ENCODE measurements around the gene LDHD.
"Not testable (repeated sequence)": the region's sequence is repeated elsewhere in the genome, so short reads cannot be mapped to it uniquely, and the experiment has no call there.

Gene LDHD

DNA sequence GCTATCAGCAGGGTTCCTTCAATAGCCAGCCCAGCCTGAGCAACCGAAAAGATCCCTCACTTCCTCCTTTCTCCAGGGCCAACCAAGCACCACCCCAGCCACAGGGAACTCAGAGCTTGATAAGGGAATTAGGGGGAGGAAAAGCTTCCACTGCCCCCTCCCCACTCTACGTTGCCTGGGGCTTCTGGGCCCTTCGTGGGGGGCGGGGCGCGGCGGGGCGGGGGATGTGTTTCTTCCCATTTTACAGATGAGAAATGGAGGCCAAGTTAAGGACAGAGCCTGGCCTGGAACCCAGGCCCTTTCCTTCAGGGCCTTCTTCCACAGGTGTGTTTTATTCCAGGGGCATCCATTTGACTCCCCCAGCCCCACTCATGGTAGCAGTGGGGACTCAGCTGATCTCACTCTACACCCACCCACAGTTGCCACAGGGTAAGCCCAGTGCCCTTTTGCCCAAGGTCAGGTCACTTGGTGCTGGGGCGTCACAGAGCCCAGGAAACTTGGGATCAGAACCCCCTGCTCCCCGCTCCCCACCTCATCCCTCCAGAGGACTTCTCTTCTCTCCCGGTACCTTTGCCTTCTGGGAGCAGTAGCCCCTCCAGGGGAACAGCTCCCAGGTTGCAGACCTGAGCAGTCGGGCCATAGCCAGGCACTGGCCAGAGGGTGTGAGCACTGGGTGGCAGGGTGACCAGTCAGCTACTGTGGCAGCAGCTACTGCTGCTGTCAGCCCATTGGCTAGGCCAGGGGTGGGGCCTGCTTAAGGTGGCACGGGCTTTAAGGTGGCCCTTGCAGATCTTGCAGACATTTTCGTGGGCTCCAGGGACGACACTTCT is at the start of gene LDHD:
Gene LDHD (minus strand): TSS at position 700 of the 830 bp plus-strand sequence. CDS start 60 bp downstream, at position 640.
- DNase-seq (ENCODE audit: low read depth), result no peak

DNA sequence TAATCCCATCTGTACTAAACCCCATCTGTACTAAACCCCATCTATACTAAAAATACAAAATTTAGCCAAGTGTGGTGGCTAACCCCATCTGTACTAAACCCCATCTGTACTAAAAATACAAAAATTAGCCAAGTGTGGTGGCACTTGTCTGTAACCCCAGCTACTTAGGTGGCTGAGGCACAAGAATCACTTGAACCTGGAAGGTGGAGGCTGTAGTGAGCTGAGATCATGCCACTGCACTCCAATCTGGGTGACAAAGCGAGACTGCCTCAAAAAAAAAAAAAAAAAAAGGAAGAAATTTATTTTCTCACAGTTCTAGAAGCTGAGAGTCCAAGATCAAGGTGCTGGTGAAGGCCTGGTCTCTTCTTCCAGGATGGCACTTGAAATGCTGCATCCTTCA is 43.8 kb upstream of the LDHD start:
- DNase-seq (ENCODE audit: low read depth), result no peak

DNA sequence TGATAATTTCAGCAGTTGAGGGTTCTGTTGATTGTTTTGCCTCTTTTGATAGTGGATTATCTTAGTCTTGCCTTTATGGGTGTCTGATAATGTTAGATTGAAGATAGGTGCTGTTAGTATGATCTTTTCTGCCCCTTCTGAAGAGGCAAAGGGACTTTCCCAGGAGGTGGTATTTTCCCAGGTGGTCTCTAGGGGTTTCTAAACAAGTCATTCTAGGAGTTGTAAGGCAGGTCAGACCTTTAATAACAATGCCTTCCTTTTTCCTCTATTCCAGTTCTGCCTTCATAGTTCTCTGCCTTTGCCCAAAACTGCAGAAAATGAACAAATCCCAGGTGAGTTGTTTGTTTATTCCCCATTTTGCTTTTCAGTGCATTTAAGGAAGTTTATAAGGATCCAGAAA is 36.1 kb upstream of the LDHD start:
- no peak for DNase-seq (ENCODE audit: low read depth)

DNA sequence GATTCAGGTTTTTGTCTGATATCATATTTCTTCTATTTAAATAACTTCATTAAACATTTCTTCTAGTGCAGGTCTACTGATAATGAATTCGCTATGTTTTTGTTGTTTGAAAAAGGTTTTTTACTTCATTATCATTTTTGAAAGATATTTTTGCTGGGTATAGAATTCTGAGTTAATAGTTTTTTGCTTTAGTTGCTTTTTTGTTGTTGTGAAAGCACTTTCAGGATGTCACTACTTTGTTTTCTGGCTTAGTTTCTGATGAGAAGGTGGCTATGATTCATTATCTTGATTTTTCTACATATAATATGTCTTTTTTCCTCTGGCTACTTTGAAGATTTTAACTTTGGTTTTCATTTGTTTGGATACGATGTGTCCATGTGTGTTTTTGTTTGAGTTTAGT is 35.2 kb upstream of the LDHD start:
- DNase-seq (ENCODE audit: low read depth), result no peak

DNA sequence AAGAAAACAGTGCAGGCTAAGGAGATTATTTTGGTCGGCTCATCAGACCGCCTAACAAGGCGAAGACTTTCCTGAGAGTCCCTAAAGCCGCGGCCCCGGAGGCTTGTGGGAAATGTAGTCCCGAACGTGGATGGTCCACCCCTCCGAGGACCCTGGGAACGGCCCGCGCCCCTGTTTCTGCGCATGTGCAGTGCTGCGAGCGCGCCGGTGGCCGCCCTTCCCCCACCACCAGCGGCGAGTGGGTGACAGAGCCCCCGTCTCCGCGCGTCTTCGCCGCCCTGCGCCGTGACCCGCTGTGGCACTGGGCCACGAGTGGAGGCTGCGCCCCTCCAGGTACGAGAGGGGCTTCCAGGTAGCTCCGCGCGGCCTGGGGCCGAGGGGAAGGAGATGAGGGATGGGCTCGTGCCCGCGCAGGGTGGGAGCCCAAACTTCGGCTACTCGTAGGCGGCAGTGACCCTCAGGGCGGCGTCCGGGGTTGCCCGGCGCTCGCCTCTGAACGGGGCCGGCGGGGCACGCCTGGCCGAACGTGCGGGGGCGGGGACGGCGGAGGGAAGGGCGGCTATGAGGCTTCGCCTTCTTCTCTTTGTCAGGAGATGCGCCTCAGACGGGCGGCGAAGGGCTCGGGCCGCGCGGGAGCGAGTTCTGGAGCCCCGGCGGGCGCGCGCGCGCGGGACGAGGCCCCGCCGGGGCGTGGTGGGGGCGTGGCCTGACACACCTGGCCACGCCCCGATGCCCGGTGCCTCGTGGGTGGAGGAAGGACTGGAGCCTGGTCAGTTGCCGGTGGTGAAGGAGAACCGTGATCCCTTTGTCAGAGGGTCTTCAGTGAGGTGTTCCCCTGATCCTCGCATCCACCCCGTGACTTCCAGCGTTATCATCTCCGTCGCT is 32.0 kb upstream of the LDHD start, which contains the start of gene ZFP1:
Gene ZFP1 (plus strand): TSS at position 214 of the 885 bp plus-strand sequence. CDS start 4,428 bp downstream, outside the sequence.
- peak; percentile 90 for DNase-seq (ENCODE audit: low read depth)

DNA sequence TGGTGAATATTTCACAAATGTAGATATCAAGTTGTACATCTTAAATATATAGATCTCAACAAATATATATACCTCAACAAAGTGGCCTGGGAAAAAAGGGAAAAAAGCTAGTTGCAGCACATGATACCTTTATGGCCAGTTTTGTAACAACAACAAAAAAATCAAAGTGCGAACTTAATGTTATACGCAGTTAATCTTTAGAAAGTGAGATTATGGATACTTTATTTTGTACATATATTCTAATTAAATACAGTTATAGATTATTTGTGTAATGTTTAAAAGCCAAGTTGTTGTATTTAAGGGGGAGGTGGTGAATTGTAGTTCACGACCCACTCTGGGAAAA is 31.4 kb upstream of the LDHD start:
- no peak for DNase-seq (ENCODE audit: low read depth)

DNA sequence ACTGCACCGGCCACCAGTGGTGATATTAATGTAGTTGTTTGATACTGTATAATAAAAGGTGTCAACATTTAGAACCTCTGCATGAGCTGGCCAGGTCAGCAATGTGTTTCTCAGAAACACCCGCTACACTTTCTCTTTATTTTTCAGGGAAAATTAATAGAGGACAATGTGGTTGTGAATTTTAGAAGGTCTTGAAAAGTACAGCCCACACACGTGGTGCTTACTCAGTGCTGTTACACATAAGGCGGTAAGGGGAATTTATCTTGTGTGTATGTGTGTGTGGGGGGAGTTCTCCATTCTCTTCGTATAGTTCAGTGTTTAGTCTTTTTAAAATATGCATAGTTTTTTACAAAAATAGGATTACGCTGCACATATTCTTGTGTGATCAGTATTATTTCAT is 27.4 kb upstream of the LDHD start:
- DNase-seq (ENCODE audit: low read depth), result no peak

DNA sequence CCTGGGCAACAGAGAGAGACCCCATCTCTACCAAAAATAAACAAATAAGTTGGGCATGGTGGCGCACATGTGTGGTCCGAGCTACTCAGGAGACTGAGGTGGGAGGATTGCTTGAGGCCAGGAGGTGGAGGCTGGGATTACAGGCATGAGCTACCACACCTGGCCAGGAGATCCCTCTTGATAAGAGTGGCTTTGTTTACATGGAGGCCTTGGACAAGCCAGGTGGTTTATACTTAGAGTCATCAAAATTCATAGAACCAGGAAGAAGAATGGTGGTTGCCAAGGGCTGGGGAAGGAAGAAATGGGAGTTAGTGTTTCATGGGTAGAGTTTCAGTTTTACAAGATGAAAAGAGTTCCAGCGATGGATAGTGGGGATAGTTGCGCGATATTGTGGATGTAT is 22.9 kb upstream of the LDHD start:
- DNase-seq (ENCODE audit: low read depth), result no peak

DNA sequence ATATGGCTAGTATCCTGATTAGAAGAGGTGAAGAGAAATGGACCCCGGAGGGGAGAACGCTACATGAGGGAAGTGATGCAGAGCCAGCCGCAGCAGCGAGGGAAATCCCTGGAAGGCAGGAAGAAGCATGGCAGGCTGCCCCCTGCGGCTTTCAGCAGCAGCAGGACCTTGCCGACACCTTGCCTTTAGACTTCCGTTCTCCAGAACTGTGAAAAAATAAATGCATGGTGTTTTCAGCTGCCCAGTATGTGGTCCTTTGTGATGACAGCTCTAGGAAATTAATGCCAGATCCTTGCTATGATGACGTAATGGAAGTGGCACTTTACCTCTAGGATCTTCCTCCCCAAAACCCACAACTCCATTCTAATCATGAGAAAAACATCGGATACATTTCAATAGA is 22.1 kb upstream of the LDHD start:
- DNase-seq (ENCODE audit: low read depth), result no peak

DNA sequence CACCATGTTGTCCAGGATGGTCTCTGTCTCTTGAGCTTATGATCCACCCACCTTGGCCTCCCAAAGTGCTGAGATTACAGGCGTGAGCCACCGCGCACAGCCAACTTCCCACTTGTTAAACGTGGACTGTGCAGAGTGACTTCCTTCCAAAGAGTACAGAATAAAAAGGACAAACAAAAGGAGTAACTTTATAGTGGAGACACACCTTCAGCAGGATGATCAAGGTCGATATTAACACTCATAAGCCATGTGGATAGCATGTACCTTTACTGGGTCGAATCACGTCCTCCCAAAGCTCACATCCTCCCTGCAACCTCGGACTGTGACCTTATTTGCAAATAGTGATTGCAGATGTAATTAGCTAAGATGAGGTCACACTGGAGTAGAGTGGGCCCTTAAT is 21.7 kb upstream of the LDHD start:
- no peak for DNase-seq (ENCODE audit: low read depth)

DNA sequence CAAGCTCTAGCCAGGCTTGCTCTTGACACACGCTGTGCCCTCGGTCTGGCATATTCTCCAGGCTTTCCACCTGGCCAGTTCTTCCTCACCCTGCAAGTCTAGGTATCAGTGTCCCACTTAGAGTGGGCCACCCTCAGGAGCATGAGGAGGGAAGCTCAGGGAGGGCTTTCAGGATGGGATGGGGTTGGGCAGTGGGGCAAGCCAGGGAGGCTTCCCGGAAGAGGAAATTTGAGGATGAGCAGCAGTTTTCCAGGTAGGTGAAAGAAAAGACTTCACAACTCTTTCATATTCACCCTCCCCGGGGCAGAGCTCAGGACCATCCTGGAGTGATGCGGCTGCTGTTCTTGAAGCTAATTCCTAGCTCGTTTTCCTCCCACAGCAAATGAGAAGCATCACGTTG is 14.5 kb upstream of the LDHD start:
- no peak for DNase-seq (ENCODE audit: low read depth)

DNA sequence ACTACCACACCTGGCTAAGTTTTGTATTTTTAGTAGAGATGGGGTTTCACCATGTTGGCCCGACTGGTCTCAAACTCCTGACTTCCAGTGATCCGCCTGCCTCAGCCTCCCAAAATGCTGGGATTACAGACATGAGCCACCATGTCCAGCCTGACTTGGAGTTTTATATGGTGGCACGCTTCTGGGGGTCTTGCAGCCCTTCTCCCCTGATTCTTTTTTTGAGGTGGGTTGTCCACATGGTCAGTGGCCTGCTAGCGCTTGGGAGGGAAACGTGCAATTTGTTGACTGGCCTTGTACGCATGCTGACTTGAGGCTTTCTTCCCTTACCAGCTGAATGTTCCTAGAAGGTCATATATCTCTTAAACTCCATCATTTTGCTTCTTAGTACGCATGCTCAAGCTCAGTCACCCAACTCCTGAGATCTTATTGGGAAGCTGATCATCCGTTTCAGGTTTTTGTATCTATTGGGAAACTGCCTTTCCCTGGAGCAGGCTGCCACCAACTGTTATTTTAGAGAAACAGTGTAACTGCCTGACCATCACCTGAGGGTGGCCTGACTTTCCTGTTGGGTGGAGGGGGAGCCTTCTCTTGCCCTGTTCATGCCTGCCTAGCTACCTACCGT is 13.7 kb upstream of the LDHD start:
- no peak for DNase-seq (ENCODE audit: low read depth)

DNA sequence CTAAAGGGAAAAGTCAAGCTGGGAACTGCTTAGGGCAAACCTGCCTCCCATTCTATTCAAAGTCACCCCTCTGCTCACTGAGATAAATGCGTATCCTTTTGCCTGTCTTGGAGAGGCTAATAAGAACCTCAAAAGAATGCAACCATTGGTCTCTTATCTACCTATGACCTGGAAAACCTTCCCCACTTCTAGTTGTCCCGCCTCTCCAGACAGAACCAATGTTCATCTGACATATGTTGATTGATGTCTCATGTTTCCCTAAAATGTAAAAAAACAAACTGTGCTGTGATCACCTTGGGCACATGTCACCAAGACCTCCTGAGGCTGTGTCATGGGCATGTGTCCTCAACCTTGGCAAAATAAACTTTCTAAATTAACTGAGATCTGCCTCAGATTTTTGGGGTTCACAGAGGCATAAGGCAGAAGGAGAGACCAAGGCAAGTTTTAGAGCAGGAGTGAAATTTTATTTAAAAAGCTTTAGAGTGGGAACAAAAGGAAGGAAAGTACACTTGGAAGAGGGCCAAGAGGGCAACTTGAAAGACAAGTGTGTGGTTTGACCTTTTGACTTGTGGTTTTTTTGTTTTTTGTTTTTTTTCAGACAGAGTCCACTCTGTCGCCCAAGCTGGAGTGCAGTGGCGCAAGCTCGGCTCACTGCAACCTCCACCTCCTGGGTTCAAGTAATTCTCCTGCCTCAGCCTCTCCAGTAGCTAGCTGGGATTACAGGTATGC is 13.0 kb upstream of the LDHD start:
- not testable (repeated sequence) for DNase-seq (ENCODE audit: low read depth)

DNA sequence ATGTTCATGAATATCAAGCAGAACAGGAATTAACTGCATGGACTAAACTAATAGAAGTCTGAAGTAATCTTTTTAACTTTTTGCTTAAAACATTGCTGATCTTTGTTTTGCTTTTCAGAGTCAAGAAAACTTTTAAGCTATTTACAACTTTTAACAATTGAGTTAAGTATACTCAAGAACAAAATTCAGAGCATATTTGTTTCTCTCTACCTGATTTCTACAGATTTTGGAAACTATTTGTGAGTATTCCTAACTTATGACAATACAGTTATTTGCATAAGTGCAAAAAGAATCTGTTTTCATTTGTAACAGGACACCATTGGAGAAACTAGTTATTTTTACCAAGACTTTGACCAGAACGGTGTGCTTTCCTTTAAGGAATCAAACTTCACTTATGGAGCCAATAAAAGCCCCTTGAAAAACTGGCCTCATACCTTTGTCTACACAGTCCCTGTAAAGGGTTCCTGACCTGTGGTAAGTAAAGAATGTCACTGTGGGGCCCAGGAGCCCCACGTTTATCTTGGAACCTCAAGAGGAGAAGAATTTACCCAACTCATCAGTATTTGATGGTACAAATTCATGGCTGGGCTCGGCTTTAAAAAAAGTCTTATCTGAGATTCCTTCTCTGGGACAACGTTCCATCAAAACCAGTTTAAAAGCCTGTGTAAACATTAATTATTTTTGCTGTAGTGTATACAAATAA is 11.3 kb upstream of the LDHD start:
- no peak for DNase-seq (ENCODE audit: low read depth)

DNA sequence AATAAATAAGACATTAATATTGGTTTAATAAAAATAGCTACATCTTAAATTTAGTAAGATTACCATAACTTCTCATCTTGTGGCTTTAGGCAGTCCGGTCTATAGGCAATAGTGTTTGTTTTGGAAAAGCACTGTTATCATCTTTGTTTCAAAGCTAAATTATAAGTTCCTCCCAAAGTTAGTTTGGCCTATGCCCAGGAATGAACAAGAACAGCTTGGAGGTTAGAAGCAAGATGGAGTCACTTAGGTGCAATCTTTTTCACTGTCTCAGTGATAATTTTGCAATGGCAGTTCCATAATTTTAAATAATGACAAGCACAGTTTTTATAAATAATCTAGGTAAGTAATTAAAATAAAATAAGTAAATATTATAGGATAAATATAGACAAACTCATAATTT is 6.0 kb upstream of the LDHD start:
- no peak for DNase-seq (ENCODE audit: low read depth)

DNA sequence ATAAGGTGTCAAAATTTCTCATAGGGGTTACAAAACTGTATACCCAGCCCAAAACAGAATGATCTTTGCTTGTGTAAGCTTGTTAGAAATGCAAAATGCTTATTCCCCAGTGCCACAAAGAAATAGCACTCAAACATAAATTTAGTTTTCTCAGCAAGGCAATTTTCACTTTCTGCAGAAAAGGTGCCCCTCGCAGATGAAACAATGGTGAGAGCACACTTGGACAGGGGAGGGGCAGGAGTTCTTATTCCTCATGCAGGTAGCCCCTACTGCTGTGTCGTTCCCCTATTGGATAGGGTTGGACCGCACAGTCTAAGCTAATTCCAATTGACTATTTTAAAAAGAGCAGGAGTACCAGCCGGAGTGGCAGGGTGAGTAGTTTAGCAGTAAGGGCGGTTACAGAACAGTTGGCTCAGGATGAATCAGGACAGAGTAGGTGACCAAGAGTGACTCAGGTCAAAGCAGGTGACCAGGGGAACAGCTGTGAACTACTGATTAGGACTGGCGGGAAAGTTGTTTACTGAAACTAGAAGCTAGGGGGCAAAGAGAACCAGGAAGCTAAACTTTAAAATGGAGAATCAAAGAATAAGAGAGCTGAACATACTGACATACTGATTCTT is 5.5 kb upstream of the LDHD start:
- DNase-seq (ENCODE audit: low read depth), result no peak

DNA sequence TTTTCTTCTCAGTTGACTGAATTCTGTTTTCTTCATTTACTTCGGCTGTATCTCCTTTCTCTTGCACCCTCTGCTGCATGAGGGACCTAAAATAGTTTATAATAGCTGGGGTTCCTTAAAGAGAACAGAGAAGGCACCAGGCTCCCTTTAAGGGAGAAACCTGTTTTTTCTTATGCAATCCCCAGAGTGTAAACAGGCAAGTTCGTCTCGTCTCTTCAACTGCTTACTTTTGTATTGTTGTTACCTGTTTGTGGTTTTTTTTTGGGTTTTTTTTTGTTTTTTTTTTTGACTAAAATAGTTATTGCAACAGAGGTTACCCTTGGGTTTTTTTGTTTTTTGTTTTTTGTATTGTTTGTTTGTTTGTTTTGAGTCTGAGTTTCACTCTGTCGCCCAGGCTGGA is 3.7 kb upstream of the LDHD start:
- DNase-seq (ENCODE audit: low read depth), result no peak

DNA sequence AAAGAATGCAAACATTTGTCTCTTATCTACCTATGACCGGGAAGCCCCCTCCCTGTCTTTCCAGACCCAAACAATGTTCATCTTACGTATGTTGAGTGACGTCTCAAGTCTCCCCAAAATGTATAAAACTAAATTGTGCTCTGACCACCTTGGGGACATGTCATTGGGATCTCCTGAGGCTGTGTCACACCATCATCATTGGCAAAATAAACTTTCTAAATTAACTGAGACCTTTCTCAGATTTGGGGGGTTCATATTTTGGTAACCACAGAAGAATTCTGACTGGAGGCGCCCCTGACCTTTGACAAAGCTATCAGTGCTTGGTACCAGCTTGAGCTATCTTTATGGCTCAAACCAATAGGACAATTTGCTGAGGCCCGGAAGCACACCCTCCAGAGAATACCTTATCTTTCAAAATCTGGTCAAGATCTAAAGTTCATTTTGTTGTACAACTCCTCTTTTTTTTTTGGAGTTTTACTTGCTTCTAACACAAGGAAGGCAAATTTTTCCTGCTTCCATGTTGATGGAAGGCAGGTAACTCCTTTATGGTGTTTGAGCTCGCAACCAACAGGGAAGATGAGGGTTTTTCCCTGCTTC is 2.5 kb upstream of the LDHD start:
- no peak for DNase-seq (ENCODE audit: low read depth)

DNA sequence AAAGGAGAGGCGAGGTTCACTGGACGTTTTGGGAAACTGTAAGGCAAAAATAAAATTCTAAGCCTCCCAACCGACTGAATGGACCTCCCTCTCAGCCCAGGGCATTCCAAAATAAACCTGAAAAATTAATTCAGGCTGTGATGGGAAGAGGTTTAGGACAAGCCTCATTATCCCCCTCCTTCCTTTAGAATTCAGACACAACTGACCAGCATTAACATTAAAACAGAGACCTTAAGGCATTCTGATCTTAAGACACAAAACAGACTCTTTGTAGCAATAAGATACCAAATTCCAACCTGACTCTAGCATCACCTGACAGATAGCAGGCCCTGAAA is 298 bp upstream of the LDHD start:
- DNase-seq (ENCODE audit: low read depth), result no peak

DNA sequence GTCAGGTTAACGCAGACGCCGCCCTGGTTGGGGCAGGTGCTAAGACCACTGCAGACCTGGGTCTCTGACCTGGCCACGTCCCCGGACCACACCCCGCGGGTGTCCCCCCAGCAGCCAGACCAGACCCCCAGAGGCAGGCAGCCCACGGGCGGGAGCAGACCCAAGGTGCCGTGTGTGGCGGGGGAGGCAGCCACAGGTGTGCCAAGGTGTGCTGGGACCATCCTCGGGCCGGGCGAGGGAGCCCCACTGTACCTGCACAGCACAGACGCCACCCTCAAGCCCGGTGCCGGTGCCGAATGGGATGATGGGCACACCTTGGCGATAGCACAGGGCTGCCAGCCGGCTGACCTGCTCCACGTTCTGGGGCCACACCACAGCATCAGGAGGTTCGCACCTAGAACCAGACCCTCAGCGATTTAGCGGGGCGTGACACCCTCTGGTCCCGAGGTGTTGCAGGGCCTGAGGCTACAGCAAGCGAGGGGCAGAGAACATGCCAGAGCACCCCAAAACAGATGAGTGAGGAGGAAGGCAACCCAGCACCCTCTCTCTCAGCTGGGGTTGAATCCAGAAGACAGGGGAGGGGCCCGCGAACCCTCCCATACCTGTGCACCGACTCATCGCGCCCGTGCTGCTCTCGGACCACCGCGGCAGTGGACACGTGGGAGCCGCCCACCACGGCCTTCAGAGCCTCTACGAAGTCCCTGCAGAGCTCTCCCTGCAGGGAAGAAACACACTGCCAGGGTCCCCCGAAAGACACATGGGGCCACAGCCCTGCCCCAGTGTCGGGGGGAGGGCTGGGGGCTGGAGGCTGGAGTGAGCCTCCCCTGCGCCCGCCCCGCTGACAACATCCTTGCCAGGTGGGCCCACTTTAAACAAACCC is 1.4 kb downstream of the LDHD start:
- no peak for DNase-seq (ENCODE audit: low read depth)
